SIG-M5 (cell line): Measurements from ENCODE around the gene LHPP.
"Not testable (repeated sequence)": the region's sequence is repeated elsewhere in the genome, so short reads cannot be mapped to it uniquely, and the experiment has no call there.

Source experiments
- DNase-seq: peaks from one replicate; lab custom pipeline; 2025; lab: John Stamatoyannopoulos, UW

LHPP gene

DNA sequence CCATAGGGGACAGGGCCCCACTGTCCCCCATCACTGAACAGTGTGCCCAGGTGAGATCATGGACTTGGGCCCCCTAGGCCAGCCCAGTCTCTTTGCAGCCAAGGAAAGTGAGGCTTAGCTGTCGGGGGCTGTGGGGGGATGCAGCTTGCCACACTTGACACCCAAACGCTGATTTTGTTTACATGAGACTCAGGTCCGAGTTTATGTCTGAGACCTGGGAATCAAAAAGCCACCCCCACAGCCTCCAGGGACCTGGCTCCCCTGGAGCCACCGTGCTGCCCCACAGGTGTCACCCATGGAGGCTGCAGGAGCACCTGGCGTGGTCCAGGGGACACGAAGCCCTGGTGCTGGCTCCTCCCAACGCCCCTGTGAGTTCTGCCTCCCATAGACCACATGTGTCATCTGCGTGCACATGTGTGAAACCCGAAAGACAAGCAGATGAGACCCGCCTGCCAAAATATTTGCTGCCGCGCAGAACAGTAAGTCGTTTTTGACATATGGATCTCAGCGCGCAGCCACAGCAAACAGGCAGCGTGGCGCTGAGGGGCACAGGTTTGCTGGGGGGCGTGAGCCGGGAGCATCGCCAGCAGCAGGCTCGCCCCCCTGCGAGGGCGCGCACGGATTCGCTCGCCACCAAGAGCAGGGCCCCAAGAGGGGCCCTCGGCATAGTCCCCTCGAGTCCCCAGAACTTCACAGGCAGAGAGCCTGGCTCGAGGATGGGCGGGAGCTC, 112.3 kb downstream of the LHPP start:
- no peak for DNase-seq

DNA sequence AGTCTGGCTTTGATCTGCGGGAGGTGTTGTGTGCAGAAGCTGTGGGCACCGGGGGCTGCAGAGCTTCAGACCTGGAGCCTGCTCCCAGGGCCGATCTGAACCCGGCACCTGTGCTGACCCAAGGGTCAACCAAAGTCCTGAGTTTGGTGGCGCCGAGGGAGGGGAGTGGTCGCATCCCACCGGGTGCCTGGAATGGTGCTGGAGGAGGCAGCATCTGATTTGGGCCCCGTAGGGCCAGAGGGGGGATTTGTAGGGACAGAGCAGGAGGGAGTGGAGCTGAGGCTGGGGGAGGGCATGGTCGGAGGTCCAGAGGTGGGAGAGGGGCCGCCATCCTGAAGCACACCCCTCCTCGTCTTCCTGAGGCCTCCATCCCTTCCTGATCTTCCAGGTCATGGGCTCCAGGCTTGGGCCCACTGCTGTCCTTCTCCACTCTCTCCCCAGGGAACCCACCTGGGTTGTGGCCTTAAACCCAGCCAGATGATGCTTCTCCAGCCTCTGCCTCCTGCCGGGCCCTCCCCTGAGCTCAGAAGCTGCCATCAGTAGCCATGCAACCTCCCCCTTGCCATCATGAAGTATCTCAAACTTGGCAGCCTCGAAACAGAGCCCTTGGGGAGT, 112.9 kb downstream of the LHPP start:
- no peak for DNase-seq

DNA sequence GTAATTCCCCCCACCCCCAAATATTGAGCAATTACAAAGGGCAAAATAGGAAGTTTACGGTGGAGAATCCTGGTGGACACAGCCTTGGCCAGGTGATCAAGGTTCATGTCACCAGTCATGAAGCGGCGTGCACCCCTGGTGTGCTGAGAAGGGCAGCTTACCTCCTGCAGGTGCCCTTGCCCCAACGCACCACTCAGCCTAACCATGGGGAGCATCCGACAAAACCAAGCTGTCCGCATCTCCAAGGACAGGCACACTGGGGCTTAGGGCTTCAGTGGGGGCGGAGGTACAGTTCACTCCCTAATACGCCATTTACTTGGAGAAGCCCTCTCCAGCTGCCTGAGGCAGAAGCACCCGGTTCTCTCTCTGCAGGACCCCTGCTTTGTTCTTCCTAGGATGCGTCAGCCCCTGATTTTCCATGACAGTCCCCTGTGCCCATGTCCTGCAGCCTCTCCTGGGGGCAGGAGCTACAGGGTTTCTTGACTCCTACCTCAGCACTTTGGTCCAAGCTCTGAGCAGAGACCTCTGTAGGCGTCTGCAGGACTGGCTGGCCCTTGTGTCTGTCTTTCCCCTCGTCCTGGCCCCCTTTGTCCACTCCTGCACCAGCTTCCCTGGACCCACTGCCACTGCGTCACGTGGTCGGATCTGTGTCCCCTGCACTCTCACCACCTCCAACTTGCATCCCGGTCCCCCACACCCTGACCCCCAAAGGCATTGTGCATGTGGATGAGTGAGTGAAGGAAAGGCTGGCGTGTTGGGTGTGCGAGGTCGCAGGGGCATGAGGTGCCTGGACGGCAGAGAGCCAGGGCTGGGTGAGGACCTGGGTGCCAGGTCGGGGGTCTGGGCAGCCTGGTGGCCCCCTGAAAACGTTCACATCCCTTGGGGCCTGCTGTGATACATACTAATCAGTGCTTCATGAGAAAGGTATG, 113.7 kb downstream of the LHPP start:
- DNase-seq, result no peak

- no peak for DNase-seq
Measured at GRCh38 chr10:124576526-124577420, 115.2 kb downstream of the LHPP start.

- no peak for DNase-seq
Measured at GRCh38 chr10:124577651-124578050, 116.0 kb downstream of the LHPP start.

DNA sequence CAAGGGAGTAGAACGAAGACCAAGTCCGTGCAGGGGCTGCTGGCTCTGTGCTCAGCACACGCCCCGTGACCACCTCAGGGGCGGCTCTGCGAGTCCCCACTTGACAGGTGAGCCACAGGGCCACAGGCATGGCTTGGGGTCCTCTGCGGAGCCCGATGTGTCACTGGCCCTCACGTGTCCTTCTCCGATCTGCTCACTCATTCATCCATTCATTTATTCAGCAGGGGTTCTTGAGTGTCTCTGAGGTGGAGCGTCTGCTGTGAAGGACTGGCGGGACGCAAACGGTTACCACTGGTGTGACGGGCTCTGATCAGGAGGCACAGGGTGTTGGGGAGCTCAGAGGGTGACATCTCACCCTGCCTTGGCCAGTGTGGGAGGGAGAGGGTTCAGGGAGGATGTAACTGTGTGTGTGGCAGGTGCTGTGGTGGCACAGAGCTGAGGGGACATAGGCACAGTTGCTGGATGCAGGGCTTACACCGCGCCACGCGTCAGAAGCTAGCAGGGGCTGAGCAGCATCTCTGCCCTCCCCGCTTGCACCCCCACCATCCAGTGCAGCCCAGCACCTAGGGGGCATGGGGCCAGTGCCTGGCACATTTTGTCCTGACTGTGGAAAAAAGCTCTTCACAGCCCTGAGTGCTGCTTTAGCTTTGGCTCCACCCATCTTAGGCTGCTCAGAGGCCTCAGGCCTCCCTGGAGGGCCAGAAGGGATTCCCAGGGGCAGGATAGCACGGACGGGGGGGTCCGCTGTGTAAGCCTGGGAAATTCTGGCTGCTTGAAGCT, 116.8 kb downstream of the LHPP start:
- DNase-seq, result no peak

DNA sequence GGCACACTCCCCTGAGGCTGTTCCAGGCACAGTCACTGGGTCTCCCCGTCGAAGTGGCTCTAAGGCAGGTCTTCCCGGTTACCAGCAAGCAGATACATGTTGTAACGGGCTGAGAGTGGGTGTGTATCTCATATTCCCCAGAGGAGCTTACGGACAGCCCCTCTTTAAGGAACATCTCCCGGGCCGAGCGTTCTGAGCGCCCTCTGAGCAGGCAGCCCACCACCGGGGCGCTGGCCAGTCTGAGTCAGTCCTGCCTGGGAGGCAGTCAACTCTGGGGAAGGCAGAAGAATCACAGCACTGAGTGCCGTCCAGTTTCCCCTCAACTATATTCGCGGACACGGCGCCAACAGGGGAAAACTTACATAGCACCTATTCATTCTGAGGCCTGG, 117.4 kb downstream of the LHPP start:
- no peak for DNase-seq

GRCh38 chr10:124586142-124586541, 124.5 kb downstream of the LHPP start:
- DNase-seq, result no peak

GRCh38 chr10:124587811-124588211, 126.2 kb downstream of the LHPP start:
- no peak for DNase-seq

DNA sequence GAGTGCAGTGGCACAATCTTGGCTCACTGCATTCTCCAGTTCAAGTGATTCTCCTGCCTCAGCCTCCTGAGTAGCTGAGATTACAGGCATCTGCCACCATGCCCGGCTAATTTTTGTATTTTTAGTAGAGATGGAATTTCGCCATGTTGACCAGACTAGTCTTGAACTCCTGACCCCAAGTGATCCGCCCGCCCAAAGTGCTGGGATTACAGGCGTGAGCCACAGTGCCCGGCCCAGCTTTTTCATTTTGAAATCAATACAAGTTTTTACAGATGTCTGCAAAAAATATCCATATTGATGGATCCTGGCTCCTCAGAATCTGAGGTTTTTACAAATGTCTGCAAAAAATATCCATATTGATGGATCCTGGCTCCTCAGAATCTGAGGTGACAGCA, 126.7 kb downstream of the LHPP start:
- DNase-seq, result not testable (repeated sequence)

DNA sequence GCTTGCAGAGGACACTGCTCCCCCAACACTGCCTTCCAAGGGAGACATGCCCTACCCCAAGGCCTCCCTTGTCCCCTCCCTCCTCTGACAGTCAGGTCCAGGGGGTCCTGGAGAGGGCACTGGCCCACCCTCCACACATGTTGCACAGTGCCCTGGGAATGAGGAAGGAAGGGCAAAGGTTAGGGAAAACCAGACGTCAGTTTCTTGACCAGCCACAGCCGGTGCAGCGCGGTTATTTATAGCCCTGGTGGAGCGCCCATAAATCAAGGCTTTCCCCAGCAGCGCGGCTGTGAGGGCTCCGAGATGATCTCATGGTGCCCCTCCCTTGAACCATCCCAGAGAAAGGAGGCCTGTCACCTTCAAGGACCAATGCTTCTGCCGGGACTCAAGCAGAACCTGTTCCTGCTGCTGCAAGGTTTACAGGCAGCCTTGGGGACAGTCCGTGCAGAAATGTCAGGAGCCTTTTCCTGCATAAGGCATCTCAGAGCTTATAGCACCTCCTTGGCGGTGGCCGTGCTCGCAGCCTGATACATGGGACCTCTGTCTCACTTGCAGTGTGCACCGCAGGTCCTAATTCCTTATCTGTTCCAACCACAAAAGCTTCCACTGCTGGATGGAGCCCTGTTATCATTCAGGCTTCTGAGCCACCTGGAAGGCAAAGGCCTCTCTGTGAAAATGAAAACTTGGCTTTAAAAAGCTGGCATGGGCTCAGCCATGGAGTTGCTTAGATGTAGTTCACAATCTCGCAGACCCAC, 127.3 kb downstream of the LHPP start:
- no peak for DNase-seq

- DNase-seq, result no peak
Measured at GRCh38 chr10:124589491-124590041, 127.9 kb downstream of the LHPP start.

GRCh38 chr10:124590216-124591122, 128.8 kb downstream of the LHPP start:
- DNase-seq, result no peak

DNA sequence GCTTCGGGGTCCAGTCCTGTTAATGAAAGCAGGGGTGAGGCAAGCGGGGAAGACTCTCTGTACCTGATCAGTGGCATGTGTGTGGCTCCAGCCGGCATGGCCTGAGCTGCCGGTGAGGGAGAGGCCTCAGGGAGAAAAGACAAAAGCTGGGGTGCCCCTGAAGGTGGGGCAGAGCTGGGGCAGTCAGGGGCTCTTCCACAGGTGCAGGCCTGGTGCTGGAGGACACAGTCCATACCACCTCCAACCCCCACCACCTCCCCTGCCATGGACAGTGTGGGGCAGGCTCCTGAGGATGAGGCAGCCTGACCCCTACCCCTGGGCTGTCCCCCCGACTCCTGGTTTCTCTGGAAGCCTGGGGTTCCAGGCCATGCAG, 129.5 kb downstream of the LHPP start:
- no peak for DNase-seq

DNA sequence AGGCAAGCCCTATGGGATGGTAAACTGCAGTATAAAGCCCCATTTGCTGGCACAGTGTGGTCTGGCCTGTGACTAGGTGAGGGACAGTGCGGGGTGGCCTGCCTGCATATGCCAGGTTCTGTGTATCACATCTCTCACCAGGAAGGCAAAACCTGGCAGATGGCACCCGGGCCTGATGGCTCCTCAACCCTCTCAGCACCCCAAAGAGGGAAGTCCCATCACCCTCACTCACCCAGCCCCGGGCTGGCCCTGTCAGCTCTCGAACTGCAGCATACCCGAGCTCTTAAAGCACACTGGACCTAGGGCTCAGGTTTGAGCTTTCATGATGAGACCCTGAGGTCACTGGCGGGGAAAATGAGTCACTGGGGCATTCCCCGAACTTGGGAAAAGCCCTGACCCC, 130.5 kb downstream of the LHPP start:
- no peak for DNase-seq

- DNase-seq, result no peak
Measured at GRCh38 chr10:124592736-124593430, 131.3 kb downstream of the LHPP start.

DNA sequence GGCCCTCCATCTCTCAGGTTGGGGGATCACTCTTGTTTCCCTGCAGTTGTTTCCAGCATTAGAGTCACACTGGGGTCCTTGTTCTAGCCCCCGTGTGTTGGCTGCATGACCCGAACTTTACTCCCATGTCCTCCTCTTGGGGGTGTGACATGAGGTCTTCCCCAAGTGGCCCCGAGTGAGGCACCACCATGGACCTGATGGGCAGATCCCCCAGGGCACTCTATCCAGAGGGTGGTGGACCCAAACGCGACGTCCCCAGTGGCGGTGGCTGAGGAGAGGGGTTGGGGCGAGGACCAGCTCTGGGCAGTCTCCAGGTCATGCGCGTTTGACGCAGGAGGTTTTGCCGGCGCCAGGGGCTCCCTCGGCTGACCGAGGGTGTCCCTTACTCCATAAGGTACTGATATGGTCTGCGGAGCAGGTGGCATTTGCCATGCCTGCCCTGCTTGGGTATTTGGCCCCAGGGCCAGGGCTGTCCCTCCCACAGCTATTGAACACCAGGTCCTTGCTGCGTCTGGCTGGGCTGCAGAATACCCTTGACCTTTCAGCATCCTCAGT, 131.9 kb downstream of the LHPP start:
- no peak for DNase-seq

DNA sequence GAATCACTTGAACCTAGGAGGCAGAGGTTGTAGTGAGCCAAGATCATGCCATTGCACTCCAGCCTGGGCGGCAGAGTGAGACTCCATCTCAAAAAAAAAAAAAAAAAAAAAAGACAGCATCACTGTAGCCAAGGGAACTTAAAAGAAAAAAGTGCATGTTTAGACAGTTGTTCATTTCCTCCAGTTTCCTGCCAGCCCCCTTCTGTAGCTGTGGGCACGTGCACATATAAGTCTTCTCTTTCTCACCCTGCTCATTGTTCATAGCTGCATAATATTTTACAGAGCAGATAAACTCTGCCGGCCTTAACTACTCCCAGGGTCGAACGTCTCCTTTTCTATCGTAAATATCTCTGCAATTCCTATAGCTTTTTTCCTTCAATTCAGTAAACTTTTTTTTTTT, 132.6 kb downstream of the LHPP start:
- DNase-seq, result no peak
